ENCODE results near the gene RHBDF2.
"Not testable (repeated sequence)": the region's sequence is repeated elsewhere in the genome, so short reads cannot be mapped to it uniquely, and the experiment has no call there.

The RHBDF2 gene

DNA sequence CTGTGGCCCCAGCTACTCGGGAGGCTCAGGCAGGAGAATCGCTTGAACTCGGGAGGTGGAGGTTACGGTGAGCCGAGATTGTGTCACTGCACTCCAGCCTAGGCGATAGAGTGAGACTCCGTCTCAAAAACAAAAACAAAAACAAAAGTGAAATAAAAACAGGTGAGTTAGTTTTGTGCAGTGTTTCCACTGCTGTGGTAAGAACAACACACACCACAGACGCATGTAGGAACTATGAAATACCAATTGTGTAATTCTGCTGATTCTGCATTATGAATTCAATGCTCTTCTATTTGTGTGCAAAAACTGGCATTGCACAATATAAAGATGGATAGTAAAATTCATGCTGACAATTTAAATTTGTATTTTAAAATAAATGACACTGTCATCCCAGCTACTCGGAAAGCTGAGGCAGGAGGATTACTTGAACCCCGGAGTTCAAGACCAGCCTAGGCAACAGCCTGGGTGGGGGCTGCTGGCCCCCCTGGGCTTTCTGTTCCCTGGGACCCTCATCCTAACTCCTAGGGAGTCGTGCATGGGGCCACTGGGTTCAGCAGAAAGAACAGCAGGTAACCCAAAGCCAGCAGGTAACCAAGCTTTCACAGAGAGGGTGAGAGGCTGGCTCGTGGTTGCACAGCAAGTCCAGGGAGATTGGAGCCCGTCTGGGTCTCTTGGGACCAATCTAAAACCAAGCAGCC, 10.6 kb upstream of the RHBDF2 start:
- DNase-seq (ENCODE audit: extremely low read depth, low read depth): no peak
- no peak overlapping the region for H3K4me3 ChIP-seq (replicated peaks; ENCODE audit: low read depth, low read length)
- TF ChIP-seq, protein P1, sequence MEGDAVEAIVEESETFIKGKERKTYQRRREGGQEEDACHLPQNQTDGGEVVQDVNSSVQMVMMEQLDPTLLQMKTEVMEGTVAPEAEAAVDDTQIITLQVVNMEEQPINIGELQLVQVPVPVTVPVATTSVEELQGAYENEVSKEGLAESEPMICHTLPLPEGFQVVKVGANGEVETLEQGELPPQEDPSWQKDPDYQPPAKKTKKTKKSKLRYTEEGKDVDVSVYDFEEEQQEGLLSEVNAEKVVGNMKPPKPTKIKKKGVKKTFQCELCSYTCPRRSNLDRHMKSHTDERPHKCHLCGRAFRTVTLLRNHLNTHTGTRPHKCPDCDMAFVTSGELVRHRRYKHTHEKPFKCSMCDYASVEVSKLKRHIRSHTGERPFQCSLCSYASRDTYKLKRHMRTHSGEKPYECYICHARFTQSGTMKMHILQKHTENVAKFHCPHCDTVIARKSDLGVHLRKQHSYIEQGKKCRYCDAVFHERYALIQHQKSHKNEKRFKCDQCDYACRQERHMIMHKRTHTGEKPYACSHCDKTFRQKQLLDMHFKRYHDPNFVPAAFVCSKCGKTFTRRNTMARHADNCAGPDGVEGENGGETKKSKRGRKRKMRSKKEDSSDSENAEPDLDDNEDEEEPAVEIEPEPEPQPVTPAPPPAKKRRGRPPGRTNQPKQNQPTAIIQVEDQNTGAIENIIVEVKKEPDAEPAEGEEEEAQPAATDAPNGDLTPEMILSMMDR (IDR thresholded peaks at IDR 0.05; ENCODE audit: low read depth, low read length, missing control alignments): no peak

DNA sequence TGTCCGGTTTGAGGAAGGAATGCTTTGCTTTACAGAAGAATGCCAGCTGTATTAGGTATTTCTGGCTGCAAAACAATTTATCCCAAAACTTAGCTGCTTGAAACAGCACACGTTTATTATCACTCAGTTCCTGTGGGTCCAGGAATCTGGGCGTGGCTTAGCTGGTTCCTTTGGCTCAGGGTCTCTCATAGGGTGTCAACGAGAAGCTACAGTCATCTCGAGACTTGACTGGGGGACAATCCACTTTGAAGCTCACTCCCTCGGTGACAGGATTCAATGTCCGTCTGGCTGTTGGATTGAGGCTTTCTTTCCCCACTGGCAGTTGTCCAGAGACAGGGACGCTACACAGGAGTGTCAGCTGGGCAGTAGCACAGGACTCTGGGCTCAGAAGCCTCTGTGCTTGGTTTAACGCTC, 9.6 kb upstream of the RHBDF2 start:
- TF ChIP-seq, protein P1 (IDR thresholded peaks at IDR 0.05; ENCODE audit: low read depth, low read length, missing control alignments): no peak
- no peak overlapping the region for H3K4me3 ChIP-seq (replicated peaks; ENCODE audit: low read depth, low read length)
- DNase-seq (ENCODE audit: extremely low read depth, low read depth): no peak

DNA sequence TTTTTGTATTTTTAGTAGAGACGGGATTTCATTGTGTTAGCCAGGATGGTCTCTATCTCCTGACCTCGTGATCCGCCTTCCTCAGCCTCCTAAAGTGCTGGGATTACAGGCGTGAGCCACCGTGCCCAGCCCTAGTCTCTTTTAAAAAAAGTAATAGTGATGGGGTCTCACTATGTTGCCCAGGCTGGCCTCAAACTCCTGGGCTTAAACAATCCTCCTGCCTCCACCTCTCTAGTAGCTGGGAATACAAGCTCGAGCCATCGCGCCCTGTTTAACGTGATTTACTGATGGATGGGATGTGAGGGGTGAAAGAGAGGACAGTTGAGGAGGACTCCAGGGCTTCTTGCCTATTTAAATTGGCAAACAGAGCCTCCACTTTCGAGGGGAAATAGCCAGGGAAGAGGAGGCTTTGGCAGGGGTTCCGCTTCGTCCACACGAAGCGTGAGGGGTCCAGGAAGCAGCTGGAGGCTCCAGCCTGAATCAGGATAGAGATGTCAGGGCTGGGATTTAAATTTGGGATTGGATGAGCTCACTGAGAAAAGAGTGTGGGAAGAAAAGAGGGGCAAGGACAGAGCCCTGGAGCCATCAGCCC, 7.3 kb upstream of the RHBDF2 start:
- DNase-seq (ENCODE audit: extremely low read depth, low read depth); H3K4me3 ChIP-seq (replicated peaks; ENCODE audit: low read depth, low read length): not testable (repeated sequence)

DNA sequence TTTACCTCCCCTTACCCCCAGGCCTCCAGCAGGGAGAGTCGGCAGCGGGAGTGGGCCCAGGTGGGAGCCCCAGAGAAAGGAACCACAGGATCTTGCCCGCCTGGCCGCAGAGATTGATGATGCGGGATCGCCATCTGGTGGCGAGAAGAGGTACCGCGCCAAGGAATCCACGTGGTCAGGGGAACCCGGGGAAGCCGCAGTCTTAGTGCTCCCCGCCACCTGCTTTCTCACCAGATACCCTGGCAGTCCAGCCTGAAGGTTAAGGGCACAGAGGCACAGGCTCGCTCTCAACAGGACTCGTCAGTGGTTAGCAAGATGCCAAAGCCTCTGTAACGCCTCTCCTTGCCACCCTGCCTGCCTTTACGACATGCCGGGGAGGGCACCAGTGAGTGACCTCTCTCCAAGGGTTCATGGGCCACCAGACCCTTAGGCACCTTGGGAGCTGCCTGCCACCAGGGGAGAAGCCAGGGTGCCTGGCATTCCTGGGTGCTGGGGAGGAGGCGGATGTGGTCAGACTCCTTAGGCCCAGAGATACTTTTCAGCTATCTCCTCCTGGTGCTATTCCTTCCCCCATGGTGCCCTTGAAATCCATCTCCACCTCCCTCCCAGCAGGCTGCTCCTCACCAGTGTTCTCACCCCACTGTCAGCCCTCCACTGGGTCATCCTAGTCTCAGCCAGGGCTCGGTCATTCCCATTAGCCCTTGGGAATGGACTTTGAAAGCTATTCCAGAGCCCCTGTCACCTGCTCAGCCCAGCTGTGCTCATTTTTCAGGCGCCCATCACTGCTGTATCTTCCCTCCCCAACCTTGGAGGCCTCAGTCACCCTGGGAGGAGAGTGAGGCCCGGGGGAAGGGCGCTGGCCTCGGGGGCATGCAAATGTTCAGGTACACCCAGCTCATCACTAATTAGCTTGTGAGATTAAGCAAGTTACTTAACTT, 5.5 kb upstream of the RHBDF2 start:
- TF ChIP-seq, protein P1 (IDR thresholded peaks at IDR 0.05; ENCODE audit: low read depth, low read length, missing control alignments): peak; percentile 89
- H3K4me3 ChIP-seq (replicated peaks; ENCODE audit: low read depth, low read length): no peak overlapping the region
- no peak for DNase-seq (ENCODE audit: extremely low read depth, low read depth)

DNA sequence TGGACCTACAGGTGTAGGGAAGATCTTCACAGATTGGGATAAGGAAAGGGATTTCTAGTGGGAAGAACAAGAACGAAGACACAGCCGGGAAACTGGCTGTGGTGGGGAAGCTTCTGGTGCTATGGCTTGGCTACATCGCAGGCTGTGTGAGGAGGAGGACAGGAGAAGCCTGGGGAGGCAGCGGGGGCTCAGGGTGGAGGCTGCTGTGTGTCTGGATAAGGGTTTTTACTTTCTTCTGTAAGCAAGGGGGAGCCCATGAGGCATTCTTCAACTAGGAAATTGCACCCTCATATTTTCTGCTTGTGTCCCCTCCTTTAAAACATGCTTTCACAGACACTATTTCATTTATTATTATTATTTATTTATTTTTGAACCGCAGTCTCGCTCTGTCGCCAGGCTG, 2.9 kb upstream of the RHBDF2 start:
- DNase-seq (ENCODE audit: extremely low read depth, low read depth): no peak
- H3K4me3 ChIP-seq (replicated peaks; ENCODE audit: low read depth, low read length): no peak overlapping the region
- TF ChIP-seq, protein P1 (IDR thresholded peaks at IDR 0.05; ENCODE audit: low read depth, low read length, missing control alignments): peak; percentile 25

DNA sequence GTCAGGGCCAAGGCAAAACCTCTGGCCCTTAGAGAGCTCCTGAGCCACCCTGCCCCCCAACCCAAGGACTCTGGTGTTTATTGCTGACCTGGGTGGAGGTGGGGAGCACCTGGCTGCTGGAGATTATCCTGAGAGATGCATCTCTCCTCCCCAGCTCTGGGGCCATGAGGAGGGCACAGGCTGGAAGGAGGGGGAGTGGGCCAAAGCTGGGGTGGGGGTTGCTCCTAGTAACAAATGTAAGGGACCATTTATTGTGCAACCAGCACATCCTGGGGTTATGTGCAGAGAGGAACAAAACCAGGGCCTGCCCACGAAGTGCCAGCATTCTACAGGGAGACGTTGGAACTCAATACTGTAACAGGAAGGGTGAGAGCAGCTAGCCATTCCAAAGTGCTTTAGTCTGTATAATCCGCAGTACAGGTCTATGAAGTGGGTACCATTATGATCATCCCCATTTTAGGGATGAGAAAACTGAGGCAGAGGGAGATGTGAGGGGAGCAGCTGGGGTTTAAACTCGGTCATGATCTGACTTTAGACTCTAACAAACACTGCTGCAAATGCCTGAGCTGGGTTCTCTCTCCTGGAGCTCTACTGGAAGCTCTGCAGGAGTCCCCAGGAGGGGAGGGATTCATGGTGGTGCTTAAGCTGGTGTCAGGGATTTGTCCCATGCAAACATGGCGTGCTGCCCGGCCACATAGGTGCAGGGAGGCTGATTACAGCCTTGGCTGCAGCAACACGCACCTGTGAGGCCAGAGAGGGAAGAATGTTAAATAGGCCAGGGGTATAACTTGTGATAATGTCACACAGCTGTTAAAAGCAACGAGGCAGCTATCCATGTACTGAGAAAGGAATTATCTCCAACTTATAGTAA, 1.4 kb upstream of the RHBDF2 start:
- no peak overlapping the region for H3K4me3 ChIP-seq (replicated peaks; ENCODE audit: low read depth, low read length)
- TF ChIP-seq, protein P1 (IDR thresholded peaks at IDR 0.05; ENCODE audit: low read depth, low read length, missing control alignments): no peak
- no peak for DNase-seq (ENCODE audit: extremely low read depth, low read depth)
